Spleen (tissue), 11 donors: ENCODE data around the gene NPPC. TPM values are rescaled to one million over a fixed set of nuclear protein-coding genes. Genes with fewer than 3 reads are reported as not detected.

ENCODE experiments used
- DNase-seq: peaks from one replicate; pipeline ENCODE4 v3.0.0-alpha.2; 2020
- H3K27ac ChIP-seq, 8 donors: fragments of 200-600 bp; sonication (generic) in 7 of 8; 1 replicate in 4 of 8; 2 replicates in 4 of 8; pipeline versions ENCODE4 v1.5.0 to v1.8.0; 2016 to 2021; ENCODE audit warnings: inconsistent platforms in 4 of 8, mild to moderate bottlenecking in 4 of 8, moderate library complexity in 1 of 8
- H3K27me3 ChIP-seq, 7 donors: fragments of 200-600 bp; sonication (generic) in 6 of 7; replicated peaks in 1 of 7; 1 replicate in 4 of 7; 2 replicates in 3 of 7; pipeline versions ENCODE4 v1.5.0 to v1.8.0; 2016 to 2021; ENCODE audit warnings: inconsistent platforms in 3 of 7, mild to moderate bottlenecking in 1 of 7
- H3K36me3 ChIP-seq, 6 donors: fragments of 200-600 bp; sonication (generic) in 5 of 6; 1 replicate in 4 of 6; 2 replicates in 2 of 6; pipeline versions ENCODE4 v1.5.0 to v1.8.0; 2016 to 2021; ENCODE audit warnings: inconsistent platforms in 2 of 6
- H3K4me1 ChIP-seq, 6 donors: fragments of 200-600 bp; sonication (generic) in 5 of 6; 1 replicate in 3 of 6; 2 replicates in 3 of 6; pipeline versions ENCODE4 v1.5.0 to v1.8.0; 2016 to 2021; ENCODE audit warnings: inconsistent platforms in 3 of 6
- H3K4me3 ChIP-seq, 8 donors: fragments of 200-600 bp; sonication (generic) in 7 of 8; 1 replicate in 4 of 8; 2 replicates in 4 of 8; pipeline versions ENCODE4 v1.5.0 to v1.8.0; 2016 to 2021; ENCODE audit warnings: inconsistent platforms in 4 of 8, mild to moderate bottlenecking in 4 of 8, moderate library complexity in 2 of 8
- H3K9me3 ChIP-seq, 8 donors: fragments of 200-600 bp; sonication (generic) in 7 of 8; 1 replicate in 4 of 8; 2 replicates in 4 of 8; pipeline versions ENCODE4 v1.5.0 to v1.8.0; 2016 to 2021; ENCODE audit warnings: inconsistent platforms in 4 of 8
- CTCF ChIP-seq, 11 experiments: fragments of 200-600 bp in 7 of 11; fragments of 450-650 bp in 4 of 11; sonication (generic) in 4 of 11; IDR thresholded peaks in 8 of 11; conservative IDR thresholded peaks in 3 of 11; 1 replicate in 7 of 11; 2 replicates in 4 of 11; pipeline versions ENCODE4 v1.4.0 to v1.8.0; 2016 to 2021; ENCODE audit warnings: antibody characterized with exemption in 11 of 11, inconsistent platforms in 4 of 11, mild to moderate bottlenecking in 1 of 11
- POLR2A ChIP-seq, 3 donors: fragments of 450-650 bp; IDR thresholded peaks; one replicate each; pipeline ENCODE4 v1.5.1; 2017; ENCODE audit warnings: antibody characterized with exemption in 3 of 3, mild to moderate bottlenecking in 1 of 3
- POLR2AphosphoS5 ChIP-seq, 3 donors: sonication (generic); formaldehyde crosslinking; IDR thresholded peaks; one replicate each; pipeline ENCODE4 v1.5.1; 2017; ENCODE audit warnings: antibody characterized with exemption in 3 of 3
- WGBS, 5 donors: extraction: QIAGEN DNeasy Blood & Tissue Kit in 3 of 5; methylation state at CpG; one replicate each; pipeline versions ENCODE4 v1.1.5 to v1.1.7; 2013 to 2018; 5-methylcytosine and 5-hydroxymethylcytosine counted together
- intact Hi-C: fragments of 100-400 bp; cut with DNase I; formaldehyde crosslinking; loops from one replicate; pipeline ENCODE4 v1.15.0; 2023; ENCODE audit warnings: low total_unique reads
- polyA plus RNA-seq, 3 donors: library from polyadenylated mRNA; stranded (reverse); fragments of 200-250 nt; gene quantifications; one replicate each; pipeline ENCODE4 v1.2.1, GENCODE V29; 2013
- total RNA-seq, 7 donors: library from RNA; depleted of rRNA in 3 of 7; stranded (reverse); fragments of >200 nt in 3 of 7; fragmentation: NEBNext Ultra II Directional in 4 of 7; extraction: Animal tissue kit (Norgen Biotek cat#: 25700) in 4 of 7; gene quantifications; one replicate each; pipeline versions ENCODE4 v1.1.0 to v1.2.1, GENCODE V29; 2016 to 2021
- donor health status: healthy with polysubstance abuse.
- donor health status: DM: no; HTN: no; CAD: no; lungs with moderate emphysema.
- donor health status: DM: no; HTN: no; CAD: no.
- donor health status: Bipolar disorder and iron deficiency.
- donor health status: healthy.
- donor health status: DM: no; HTN: no; CAD: no.
- donor health status: DM: yes; HTN: yes; CAD: no.

Gene NPPC
- total and polyA plus RNA-seq, 10 donors, result 0.10 to 2.2 (median 0.84) TPM; not detected in 6

- Histone ChIP-seq H3K4me3 (peak overlapping the region; percentile 93 to 100 (median 98)), H3K9me3 (no peaks in the 10 kb centered on the region), H3K4me1 (peaks cover 9 to 49% (median 30%) of the 10 kb centered on the region in 6 donors), H3K36me3 (no peaks in the 10 kb centered on the region), H3K27ac (peak overlapping the region; percentile 39 to 88 (median 85)), H3K27me3 (peaks cover 0 to 13% (median 0%) of the 10 kb centered on the region in 7 donors)
- intact Hi-C loops, result no loop called here
- WGBS, 5 donors, result 47 to 65% (median 54%) methylated on average over 18 of the region's 18 CpGs
- DNase-seq, result no peak
- TF ChIP-seq POLR2AphosphoS5 (IDR thresholded peaks at IDR 0.05), result no peak
- TF ChIP-seq POLR2A (IDR thresholded peaks at IDR 0.05), result no peak
- TF ChIP-seq CTCF (IDR thresholded peaks at IDR 0.05 in 8 of 11, conservative IDR thresholded peaks at IDR 0.05 in 3 of 11), result no peak
Observed at GRCh38 chr2:231960810-231961348, 34.7 kb upstream of the NPPC start.

- 62 to 95% (median 83%) methylated on average over 4 of the region's 4 CpGs for WGBS, 5 donors
- Histone ChIP-seq H3K36me3 (no peaks in the 10 kb centered on the region), H3K4me1 (peaks cover 5 to 22% (median 18%) of the 10 kb centered on the region in 6 donors), H3K27ac (no peak overlapping the region), H3K4me3 (no peak overlapping the region), H3K27me3 (peaks cover 0 to 19% (median 0%) of the 10 kb centered on the region in 7 donors), H3K9me3 (no peaks in the 10 kb centered on the region)
- intact Hi-C loops, result no loop called here
- DNase-seq, result no peak
- TF ChIP-seq CTCF (IDR thresholded peaks at IDR 0.05 in 8 of 11, conservative IDR thresholded peaks at IDR 0.05 in 3 of 11), result no peak
- no peak for TF ChIP-seq POLR2A (IDR thresholded peaks at IDR 0.05)
- TF ChIP-seq POLR2AphosphoS5 (IDR thresholded peaks at IDR 0.05), result no peak
Observed at GRCh38 chr2:231957913-231958763, 31.9 kb upstream of the NPPC start.

GRCh38 chr2:231955758-231956472, 29.7 kb upstream of the NPPC start:
- DNase-seq, result no peak
- H3K9me3 ChIP-seq, result peaks cover 0 to 8% (median 2%) of the 10 kb centered on the region in 8 donors
- intact Hi-C loops, result no loop called here
- no peak overlapping the region for H3K27ac ChIP-seq
- 84 to 96% (median 92%) methylated on average over 8 of the region's 8 CpGs for WGBS, 5 donors
- TF ChIP-seq POLR2A (IDR thresholded peaks at IDR 0.05) (no peak), POLR2AphosphoS5 (IDR thresholded peaks at IDR 0.05) (no peak), CTCF (IDR thresholded peaks at IDR 0.05 in 8 of 11, conservative IDR thresholded peaks at IDR 0.05 in 3 of 11) (no peak)
- no peak overlapping the region for H3K4me3 ChIP-seq
- no peaks in the 10 kb centered on the region for H3K36me3 ChIP-seq
- peaks cover 0 to 6% (median 5%) of the 10 kb centered on the region in 6 donors for H3K4me1 ChIP-seq
- peaks cover 0 to 19% (median 0%) of the 10 kb centered on the region in 7 donors for H3K27me3 ChIP-seq
